HG02884 (cell line): Measurements from ENCODE around the gene SSTR3.
"Not testable (repeated sequence)": the region's sequence is repeated elsewhere in the genome, so short reads cannot be mapped to it uniquely, and the experiment has no call there.

Source experiments
- ATAC-seq: cut with Tn5 transposase; IDR thresholded peaks from one replicate; pipeline ENCODE4 v1.9.1; 2021; ENCODE audit warnings: mild to moderate bottlenecking, moderate library complexity; ENCODE audit not compliant: unreplicated experiment

SSTR3 gene

GRCh38 chr22:37212174-37212906 is at the start of gene SSTR3:
SSTR3 (minus strand) TSS chr22:37212477; CDS start chr22:37207803, 4,674 bp downstream.
- ATAC-seq, result no peak

- no peak for ATAC-seq
Measured at GRCh38 chr22:37260901-37261336, 48.6 kb upstream of the SSTR3 start.

- ATAC-seq, result no peak
Measured at GRCh38 chr22:37260155-37260795, 48.0 kb upstream of the SSTR3 start.

- ATAC-seq, result no peak
Measured at GRCh38 chr22:37259540-37260029, 47.3 kb upstream of the SSTR3 start.

- no peak for ATAC-seq
Measured at GRCh38 chr22:37258753-37259401, 46.6 kb upstream of the SSTR3 start.

- ATAC-seq, result no peak
Measured at GRCh38 chr22:37258005-37258752, 45.9 kb upstream of the SSTR3 start.

GRCh38 chr22:37256075-37256726 is 43.9 kb upstream of the SSTR3 start:
- no peak for ATAC-seq

- ATAC-seq, result no peak
Measured at GRCh38 chr22:37255558-37256006, 43.3 kb upstream of the SSTR3 start.

GRCh38 chr22:37254867-37255233 is 42.6 kb upstream of the SSTR3 start:
- ATAC-seq, result no peak

GRCh38 chr22:37254209-37254866 is 42.1 kb upstream of the SSTR3 start:
- no peak for ATAC-seq

GRCh38 chr22:37253126-37253660 is 40.9 kb upstream of the SSTR3 start:
- no peak for ATAC-seq

GRCh38 chr22:37251836-37252235 is 39.6 kb upstream of the SSTR3 start:
- ATAC-seq, result not testable (repeated sequence)

GRCh38 chr22:37249986-37250385 is 37.7 kb upstream of the SSTR3 start:
- no peak for ATAC-seq

- ATAC-seq, result no peak
Measured at GRCh38 chr22:37248251-37248650, 36.0 kb upstream of the SSTR3 start.

GRCh38 chr22:37245740-37246139 is 33.5 kb upstream of the SSTR3 start:
- ATAC-seq, result no peak

GRCh38 chr22:37244922-37245722 is 32.8 kb upstream of the SSTR3 start:
- ATAC-seq, result no peak

- ATAC-seq, result no peak
Measured at GRCh38 chr22:37244114-37244921, 32.0 kb upstream of the SSTR3 start, which contains the start of gene RAC2. RAC2 (minus strand) TSS chr22:37244269; CDS start chr22:37244148, 121 bp downstream.
